DND-41 (cell line): ENCODE results near the gene AGAP1.

ENCODE experiments used
- ATAC-seq: fragments of 200-7000 bp; cut with Tn5 transposase; 3 replicates; pipeline ENCODE4 v1.9.1; 2021; ENCODE audit warnings: low read depth; ENCODE audit not compliant: insufficient read depth
- DNase-seq: peaks from one replicate; pipeline ENCODE4 v3.0.0-alpha.2; 2020
- H2AFZ ChIP-seq: 2 replicates; pipeline ENCODE4 v1.6.0; 2012; ENCODE audit warnings: low read depth, low read length
- H3K27ac ChIP-seq: 2 replicates; pipeline ENCODE4 v1.5.1; 2012; ENCODE audit warnings: low read length, inconsistent platforms
- H3K27me3 ChIP-seq: fragments of 200-600 bp; sonication (generic); 2 replicates; pipeline ENCODE4 v1.6.0; 2012; ENCODE audit warnings: low read length, mild to moderate bottlenecking, inconsistent platforms; ENCODE audit not compliant: insufficient read depth, poor library complexity
- H3K36me3 ChIP-seq: 2 replicates; pipeline ENCODE4 v1.5.1; 2012; ENCODE audit warnings: low read length, inconsistent platforms; ENCODE audit not compliant: insufficient read depth
- H3K4me1 ChIP-seq: 2 replicates; pipeline ENCODE4 v1.5.1; 2012; ENCODE audit warnings: mild to moderate bottlenecking, low read length; ENCODE audit not compliant: insufficient read depth
- H3K4me2 ChIP-seq: 2 replicates; pipeline ENCODE4 v1.6.0; 2012; ENCODE audit warnings: mild to moderate bottlenecking, moderate library complexity, low read length, inconsistent platforms; ENCODE audit not compliant: insufficient read depth
- H3K4me3 ChIP-seq, 2 experiments: fragments of 200-600 bp in 1 of 2; shearing (Covaris generic) in 1 of 2; 2 replicates each; pipeline ENCODE4 v1.5.1; 2012 to 2016; ENCODE audit warnings: inconsistent platforms in 2 of 2, low read length in 2 of 2, mild to moderate bottlenecking in 2 of 2, low read depth in 1 of 2, moderate library complexity in 1 of 2
- H3K79me2 ChIP-seq: 2 replicates; pipeline ENCODE4 v1.6.0; 2012; ENCODE audit warnings: low read length, inconsistent platforms; ENCODE audit not compliant: insufficient read depth
- H3K9ac ChIP-seq: 2 replicates; pipeline ENCODE4 v1.6.0; 2012; ENCODE audit warnings: low read depth, mild to moderate bottlenecking, inconsistent platforms, low read length, moderate library complexity
- H3K9me3 ChIP-seq: 2 replicates; pipeline ENCODE4 v1.5.1; 2012; ENCODE audit warnings: low read length, moderate library complexity, mild to moderate bottlenecking, inconsistent platforms; ENCODE audit not compliant: insufficient read depth, severe bottlenecking
- H4K20me1 ChIP-seq: 2 replicates; pipeline ENCODE4 v1.6.0; 2012; ENCODE audit warnings: low read length; ENCODE audit not compliant: insufficient read depth
- CTCF ChIP-seq: IDR thresholded peaks from 2 replicates; pipeline ENCODE4 v1.5.1; 2012; ENCODE audit warnings: borderline replicate concordance, low read length, moderate library complexity, mild to moderate bottlenecking; ENCODE audit not compliant: poor library complexity, severe bottlenecking; ENCODE audit errors: extremely low read depth
- EZH2 ChIP-seq: IDR thresholded peaks from 3 replicates; pipeline ENCODE4 v1.6.1; 2012; ENCODE audit warnings: borderline replicate concordance, low read depth, mild to moderate bottlenecking, moderate library complexity, low read length, inconsistent platforms; ENCODE audit not compliant: severe bottlenecking

AGAP1 gene

GRCh38 chr2:236014408-236015131 is 520.7 kb downstream of the AGAP1 start:
- Histone ChIP-seq H3K79me2 (no peaks in the 10 kb centered on the region), H3K4me1 (no peaks in the 10 kb centered on the region), H3K4me2 (no peak overlapping the region), H3K9me3 (no peaks in the 10 kb centered on the region), H4K20me1 (no peaks in the 10 kb centered on the region), H3K27ac (no peak overlapping the region), H3K4me3 (no peak overlapping the region), H3K27me3 (no peaks in the 10 kb centered on the region), H3K9ac (no peak overlapping the region), H2AFZ (no peak overlapping the region), H3K36me3 (no peaks in the 10 kb centered on the region)
- no peak for ATAC-seq
- TF ChIP-seq CTCF: no peak
- no peak for TF ChIP-seq EZH2
- no peak for DNase-seq

GRCh38 chr2:236015171-236015570 is 521.3 kb downstream of the AGAP1 start:
- no peaks in the 10 kb centered on the region for H3K9me3 ChIP-seq
- no peaks in the 10 kb centered on the region for H3K36me3 ChIP-seq
- H3K4me1 ChIP-seq: no peaks in the 10 kb centered on the region
- no peaks in the 10 kb centered on the region for H3K27me3 ChIP-seq
- ATAC-seq: no peak
- no peak overlapping the region for H3K27ac ChIP-seq
- no peaks in the 10 kb centered on the region for H3K79me2 ChIP-seq
- no peak for DNase-seq
- no peak overlapping the region for H2AFZ ChIP-seq
- no peak overlapping the region for H3K4me3 ChIP-seq
- H3K4me2 ChIP-seq: no peak overlapping the region
- H4K20me1 ChIP-seq: no peaks in the 10 kb centered on the region
- TF ChIP-seq EZH2 (no peak), CTCF (no peak)
- no peak overlapping the region for H3K9ac ChIP-seq

- H3K9me3 ChIP-seq: no peaks in the 10 kb centered on the region
- ATAC-seq: no peak
- H3K4me2 ChIP-seq: no peak overlapping the region
Observed at GRCh38 chr2:236016496-236016895, 522.7 kb downstream of the AGAP1 start.

More at GRCh38 chr2:236016496-236016895, 522.7 kb downstream of the AGAP1 start:
- H3K9ac ChIP-seq: no peak overlapping the region
- H4K20me1 ChIP-seq: no peaks in the 10 kb centered on the region
- DNase-seq: no peak
- H3K4me1 ChIP-seq: no peaks in the 10 kb centered on the region
- no peak for TF ChIP-seq EZH2
- TF ChIP-seq CTCF: no peak
- H2AFZ ChIP-seq: no peak overlapping the region
- no peak overlapping the region for H3K4me3 ChIP-seq
- no peaks in the 10 kb centered on the region for H3K79me2 ChIP-seq
- H3K27ac ChIP-seq: no peak overlapping the region
- no peaks in the 10 kb centered on the region for H3K27me3 ChIP-seq
- no peaks in the 10 kb centered on the region for H3K36me3 ChIP-seq
